B cell (primary cell): ENCODE data around the gene CSMD2. TPM values are rescaled to one million over a fixed set of nuclear protein-coding genes. Genes with fewer than 3 reads are reported as not detected.

Experiments used
- ATAC-seq: fragments of 200-7000 bp; cut with Tn5 transposase; one replicate; pipeline ENCODE4 v1.10.0; 2021; ENCODE audit warnings: low read depth, mild to moderate bottlenecking, moderate number of reproducible peaks, moderate library complexity
- CTCF ChIA-PET: fragments of 350-600 bp; sonication (Branson Sonifier 250); formaldehyde crosslinking; loops from one replicate; lab custom pipeline; 2021; ENCODE audit warnings: antibody characterized with exemption, inconsistent platforms; lab: Charles Lee
- POLR2A ChIA-PET: fragments of 350-600 bp; sonication (Branson Sonifier 250); formaldehyde crosslinking; loops from one replicate; lab custom pipeline; 2021; ENCODE audit warnings: antibody characterized with exemption; lab: Charles Lee
- DNase-seq: peaks from one replicate; pipeline ENCODE4 v3.0.0; 2013
- H2AFZ ChIP-seq: 2 replicates; pipeline ENCODE4 v1.6.1; 2012; ENCODE audit warnings: mild to moderate bottlenecking, low read depth, low read length; ENCODE audit not compliant: insufficient read depth, poor library complexity, severe bottlenecking
- H3K27ac ChIP-seq, 2 donors: 1 replicate in 1 of 2; 2 replicates in 1 of 2; pipeline ENCODE4 v1.5.1; 2012 to 2013; ENCODE audit warnings: low read length in 2 of 2, mild to moderate bottlenecking in 2 of 2, moderate library complexity in 1 of 2
- H3K27me3 ChIP-seq, 4 experiments: fragments of 200-600 bp in 1 of 4; sonication (generic) in 1 of 4; replicated peaks in 1 of 4; 1 replicate in 2 of 4; 2 replicates in 2 of 4; pipeline versions ENCODE4 v1.6.1 to v1.7.0; 2013 to 2016; ENCODE audit warnings: low read length in 3 of 4, mild to moderate bottlenecking in 2 of 4, mixed read lengths in 1 of 4, moderate library complexity in 1 of 4; ENCODE audit not compliant: insufficient read depth in 4 of 4, control insufficient read depth in 3 of 4; ENCODE audit errors: control extremely low read depth in 1 of 4
- H3K36me3 ChIP-seq, 2 experiments: replicated peaks in 1 of 2; 1 replicate in 1 of 2; 2 replicates in 1 of 2; pipeline versions ENCODE4 v1.6.1 to v1.7.1; 2013; ENCODE audit warnings: low read length in 1 of 2; ENCODE audit not compliant: insufficient read depth in 2 of 2, control insufficient read depth in 1 of 2; ENCODE audit errors: control extremely low read depth in 1 of 2, extremely low read depth in 1 of 2
- H3K4me1 ChIP-seq, 2 donors: fragments of 200-600 bp in 1 of 2; sonication (generic) in 1 of 2; 1 replicate in 1 of 2; 2 replicates in 1 of 2; pipeline versions ENCODE4 v1.5.1 to v1.6.1; 2013 to 2017; ENCODE audit warnings: low read length in 2 of 2; ENCODE audit not compliant: control insufficient read depth in 2 of 2, insufficient read depth in 2 of 2
- H3K4me2 ChIP-seq: replicated peaks from 2 replicates; pipeline ENCODE3; 2012; ENCODE audit warnings: mild to moderate bottlenecking, low read depth, low read length; ENCODE audit not compliant: poor library complexity, severe bottlenecking
- H3K4me3 ChIP-seq, 5 experiments: fragments of 200-600 bp in 1 of 5; sonication (generic) in 1 of 5; 1 replicate in 3 of 5; 2 replicates in 2 of 5; pipeline versions ENCODE4 v1.5.1 to v1.7.0; 2011 to 2016; ENCODE audit warnings: low read length in 4 of 5, mild to moderate bottlenecking in 4 of 5, low read depth in 2 of 5, control low read depth in 1 of 5, moderate library complexity in 1 of 5; ENCODE audit not compliant: insufficient read depth in 1 of 5; ENCODE audit errors: control extremely low read depth in 1 of 5, extremely low read depth in 1 of 5
- H3K79me2 ChIP-seq: fragments of 200-600 bp; sonication (generic); one replicate; pipeline ENCODE4 v1.6.0; 2016; ENCODE audit warnings: low read length; ENCODE audit not compliant: control insufficient read depth, insufficient read depth
- H3K9ac ChIP-seq: fragments of 200-600 bp; sonication (generic); 2 replicates; pipeline ENCODE4 v1.6.1; 2017; ENCODE audit warnings: mild to moderate bottlenecking, low read length, moderate library complexity
- H3K9me3 ChIP-seq, 3 donors: one replicate each; pipeline versions ENCODE4 v1.6.1 to v1.7.1; 2013; ENCODE audit warnings: low read length in 2 of 3; ENCODE audit not compliant: control insufficient read depth in 2 of 3, insufficient read depth in 1 of 3; ENCODE audit errors: control extremely low read depth in 1 of 3
- H4K20me1 ChIP-seq: 2 replicates; pipeline ENCODE4 v1.6.0; 2012; ENCODE audit warnings: mild to moderate bottlenecking, low read length; ENCODE audit not compliant: insufficient read depth, control insufficient read depth, poor library complexity, severe bottlenecking
- H3K27ac Mint-ChIP-seq: one replicate; pipeline ENCODE4 v1.8.0; 2021; ENCODE audit warnings: mixed read lengths
- H3K27me3 Mint-ChIP-seq: one replicate; pipeline ENCODE4 v1.8.0; 2021; ENCODE audit warnings: mixed read lengths
- H3K4me1 Mint-ChIP-seq: one replicate; pipeline ENCODE4 v1.8.0; 2021; ENCODE audit warnings: mixed read lengths
- H3K4me3 Mint-ChIP-seq: one replicate; pipeline ENCODE4 v1.8.0; 2021; ENCODE audit warnings: mixed read lengths
- H3K9me3 Mint-ChIP-seq: one replicate; pipeline ENCODE4 v1.8.0; 2022; ENCODE audit warnings: mixed read lengths; ENCODE audit not compliant: insufficient read depth
- CTCF ChIP-seq: fragments of 200-600 bp; IDR thresholded peaks from one replicate; pipeline ENCODE4 v1.8.0; 2022; ENCODE audit warnings: antibody characterized with exemption, mild to moderate bottlenecking
- EZH2 ChIP-seq: IDR thresholded peaks from 2 replicates; pipeline ENCODE4 v1.6.1; 2012; ENCODE audit warnings: borderline replicate concordance, low read depth, mild to moderate bottlenecking, moderate library complexity, low read length; ENCODE audit not compliant: insufficient read depth, poor library complexity, severe bottlenecking
- WGBS: methylation state at CpG from one replicate; pipeline ENCODE4 v1.1.5; 2013; ENCODE audit warnings: missing lambda C conversion rate; ENCODE audit not compliant: insufficient coverage; 5-methylcytosine and 5-hydroxymethylcytosine counted together
- intact Hi-C: fragments of 100-400 bp; cut with micrococcal nuclease; formaldehyde crosslinking; loops from one replicate; pipeline ENCODE4 v1.10.0; 2022
- polyA plus RNA-seq: library from polyadenylated mRNA; depleted of rRNA; stranded (reverse); fragments of >200 nt; gene quantifications from 2 replicates; pipeline ENCODE4 v1.2.3, GENCODE V29; 2012
- total RNA-seq, 2 donors: library from RNA; stranded (reverse); fragments of 120-200 nt in 1 of 2; gene quantifications; 1 replicate in 1 of 2; 2 replicates in 1 of 2; pipeline versions ENCODE4 v1.2.3 to v1.2.4, GENCODE V29; 2013 to 2022

The CSMD2 gene
- total and polyA plus RNA-seq, 2 donors (not counting 1 experiment from before 2014, with no cell fraction given), result not detected

DNA sequence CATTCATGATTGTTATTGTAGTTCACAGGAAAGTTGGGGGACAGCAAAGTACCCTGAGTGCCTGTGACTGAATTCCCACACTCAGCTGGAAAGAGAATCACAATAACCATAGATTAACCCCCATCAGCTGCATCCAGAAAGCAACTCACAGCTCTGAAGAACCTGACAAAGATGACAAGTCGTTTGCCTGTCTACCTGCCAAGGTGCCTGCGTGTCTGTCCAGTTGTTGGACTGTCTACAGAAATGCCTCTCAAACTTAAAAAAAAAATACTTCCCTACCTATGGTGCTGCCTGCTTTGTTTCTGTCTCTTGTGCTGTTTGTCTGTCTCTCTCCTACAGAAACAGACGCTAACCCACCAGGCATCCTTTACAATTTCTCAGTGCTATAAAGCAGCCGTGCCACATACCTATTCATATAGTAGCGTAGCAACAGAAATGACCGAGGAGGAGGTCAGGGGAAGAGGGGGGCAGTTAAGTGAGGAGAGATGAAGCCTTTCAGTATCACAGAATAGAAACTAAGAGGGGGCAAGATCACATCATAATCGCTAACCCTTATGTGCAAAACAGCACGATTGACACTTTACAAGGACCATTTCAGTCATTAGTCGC, 455.8 kb downstream of the CSMD2 start:
- no peak overlapping the region for H3K4me3 ChIP-seq
- POLR2A ChIA-PET, result no interaction called here
- H3K27ac ChIP-seq, result no peak overlapping the region
- no peaks in the 10 kb centered on the region for H3K36me3 ChIP-seq
- Mint-ChIP-seq H3K9me3 (no peaks in the 10 kb centered on the region), H3K27me3 (peaks cover 23% of the 10 kb centered on the region), H3K4me1 (no peaks in the 10 kb centered on the region), H3K27ac (no peak overlapping the region), H3K4me3 (no peak overlapping the region)
- DNase-seq (no peak), ATAC-seq (no peak)
- no peaks in the 10 kb centered on the region for H3K4me1 ChIP-seq
- intact Hi-C loops, result no loop called here
- no peak for TF ChIP-seq CTCF
- TF ChIP-seq EZH2, result no peak
- H2AFZ ChIP-seq, result no peak overlapping the region
- H3K9me3 ChIP-seq, result no peaks in the 10 kb centered on the region
- H3K27me3 ChIP-seq, result peaks cover 0 to 6% (median 0%) of the 10 kb centered on the region in 4 experiments
- H4K20me1 ChIP-seq, result no peaks in the 10 kb centered on the region
- CTCF ChIA-PET, result no interaction called here
- no peak overlapping the region for H3K4me2 ChIP-seq
- no peaks in the 10 kb centered on the region for H3K79me2 ChIP-seq
- H3K9ac ChIP-seq, result no peak overlapping the region
- 86% methylated on average over 7 of the region's 9 CpGs for WGBS

GRCh38 chr1:33706634-33707255, 458.3 kb downstream of the CSMD2 start:
- intact Hi-C loops, result no loop called here
- H2AFZ ChIP-seq, result no peak overlapping the region
- no peaks in the 10 kb centered on the region for H3K79me2 ChIP-seq
- Mint-ChIP-seq H3K27me3 (peaks cover 13% of the 10 kb centered on the region), H3K4me3 (no peak overlapping the region), H3K9me3 (no peaks in the 10 kb centered on the region), H3K4me1 (no peaks in the 10 kb centered on the region), H3K27ac (no peak overlapping the region)
- no peaks in the 10 kb centered on the region for H3K9me3 ChIP-seq
- no peaks in the 10 kb centered on the region for H3K36me3 ChIP-seq
- no peaks in the 10 kb centered on the region for H3K4me1 ChIP-seq
- DNase-seq (no peak), ATAC-seq (no peak)
- H3K27me3 ChIP-seq, result peaks cover 0 to 6% (median 0%) of the 10 kb centered on the region in 4 experiments
- no peak for TF ChIP-seq EZH2
- no peak for TF ChIP-seq CTCF
- no peak overlapping the region for H3K4me3 ChIP-seq
- no peaks in the 10 kb centered on the region for H4K20me1 ChIP-seq
- no peak overlapping the region for H3K9ac ChIP-seq
- ChIA-PET POLR2A (no interaction called here), CTCF (no interaction called here)
- 93% methylated on average over 7 of the region's 12 CpGs for WGBS
- no peak overlapping the region for H3K4me2 ChIP-seq
- H3K27ac ChIP-seq, result no peak overlapping the region
